GM21528 (cell line): ENCODE results near the gene ULBP1.
"Not testable (repeated sequence)": the region's sequence is repeated elsewhere in the genome, so short reads cannot be mapped to it uniquely, and the experiment has no call there.

Source experiments
- ATAC-seq: cut with Tn5 transposase; IDR thresholded peaks from one replicate; pipeline ENCODE4 v1.9.1; 2021; ENCODE audit warnings: mild to moderate bottlenecking, moderate library complexity; ENCODE audit not compliant: unreplicated experiment, low FRiP score

Gene ULBP1, protein sequence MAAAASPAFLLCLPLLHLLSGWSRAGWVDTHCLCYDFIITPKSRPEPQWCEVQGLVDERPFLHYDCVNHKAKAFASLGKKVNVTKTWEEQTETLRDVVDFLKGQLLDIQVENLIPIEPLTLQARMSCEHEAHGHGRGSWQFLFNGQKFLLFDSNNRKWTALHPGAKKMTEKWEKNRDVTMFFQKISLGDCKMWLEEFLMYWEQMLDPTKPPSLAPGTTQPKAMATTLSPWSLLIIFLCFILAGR

DNA sequence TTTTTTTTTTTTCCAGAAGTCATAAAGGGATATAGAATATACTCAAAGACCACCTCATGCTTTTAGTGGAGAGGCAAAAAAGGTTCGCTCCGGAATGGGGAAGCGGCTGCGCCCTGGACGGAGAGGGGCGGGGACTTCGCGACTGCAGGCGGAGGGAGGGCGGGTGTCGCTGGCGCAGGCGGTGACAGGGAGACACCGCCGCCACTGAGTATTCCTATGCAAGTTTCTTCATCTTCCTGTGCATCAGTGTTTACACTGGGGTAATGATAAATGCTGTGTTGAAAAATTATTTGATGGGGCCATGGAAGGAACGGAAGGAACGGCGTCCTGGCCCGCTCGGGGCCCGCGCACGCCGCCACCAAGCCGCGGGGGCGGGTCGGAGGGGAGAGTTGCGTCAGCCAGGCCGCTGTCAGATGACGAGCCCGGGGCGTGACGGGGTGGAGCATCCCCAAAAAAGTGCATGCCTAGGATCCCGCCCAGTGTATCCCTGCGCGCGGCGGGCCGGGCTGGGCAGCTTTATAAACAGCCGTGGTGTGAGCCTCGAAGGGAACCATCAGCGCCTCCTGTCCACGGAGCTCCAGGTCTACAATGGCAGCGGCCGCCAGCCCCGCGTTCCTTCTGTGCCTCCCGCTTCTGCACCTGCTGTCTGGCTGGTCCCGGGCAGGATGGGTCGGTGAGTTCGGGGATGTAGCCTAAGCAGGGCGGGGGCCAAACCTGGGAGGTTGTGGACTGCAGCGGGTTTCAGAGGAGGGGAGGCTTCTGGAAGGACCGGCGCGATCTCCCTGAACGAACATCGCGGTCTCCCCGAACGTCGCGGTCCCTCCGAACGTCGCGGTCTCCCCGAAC is at the start of gene ULBP1:
ULBP1 (plus strand) TSS at position 482 of the 846 bp plus-strand sequence; CDS start at position 589, 107 bp downstream.
- no peak for ATAC-seq

DNA sequence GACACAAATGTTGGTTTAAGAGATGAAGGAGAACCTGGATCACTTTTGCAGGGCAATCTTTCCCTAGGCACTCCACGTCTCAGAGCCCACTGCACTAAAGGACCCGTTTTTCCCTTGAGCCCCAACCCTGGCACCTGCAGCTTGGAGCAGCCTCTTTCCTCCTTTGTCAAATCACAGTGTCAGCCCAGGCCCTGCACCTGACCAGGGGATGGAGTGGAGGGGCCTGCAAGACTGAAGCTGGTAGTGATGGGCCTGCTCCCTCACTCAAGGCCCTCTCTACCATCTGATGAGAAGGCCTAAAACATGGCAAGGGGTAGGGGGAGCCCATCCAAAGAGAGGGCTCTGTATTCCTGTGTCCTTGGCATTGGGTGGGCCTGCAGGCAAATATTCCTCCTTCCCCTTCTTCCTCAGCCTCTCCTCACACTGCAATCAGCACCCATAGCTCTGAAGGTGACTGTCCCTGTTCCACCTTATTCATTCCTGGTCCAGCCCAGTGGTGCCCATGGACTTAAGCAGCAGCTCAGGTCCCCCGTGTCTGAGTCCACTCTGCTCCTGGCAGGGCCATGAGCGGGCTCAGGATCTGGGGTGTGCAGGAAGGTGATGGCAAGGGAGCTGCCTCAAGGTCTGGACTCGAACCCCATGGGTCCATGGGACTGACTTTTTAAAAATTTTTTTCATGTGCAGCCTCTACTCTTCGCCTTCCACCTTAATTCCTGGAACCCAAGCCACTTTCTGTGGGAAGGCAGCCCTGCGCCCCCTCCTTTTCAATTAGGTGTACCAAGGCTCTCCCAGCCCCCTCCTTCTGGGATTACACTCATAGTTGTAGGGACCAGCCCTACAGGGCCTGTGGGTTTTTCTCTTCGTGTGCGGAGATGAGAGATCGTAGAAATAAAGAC is 47.5 kb upstream of the ULBP1 start:
- ATAC-seq = no peak

DNA sequence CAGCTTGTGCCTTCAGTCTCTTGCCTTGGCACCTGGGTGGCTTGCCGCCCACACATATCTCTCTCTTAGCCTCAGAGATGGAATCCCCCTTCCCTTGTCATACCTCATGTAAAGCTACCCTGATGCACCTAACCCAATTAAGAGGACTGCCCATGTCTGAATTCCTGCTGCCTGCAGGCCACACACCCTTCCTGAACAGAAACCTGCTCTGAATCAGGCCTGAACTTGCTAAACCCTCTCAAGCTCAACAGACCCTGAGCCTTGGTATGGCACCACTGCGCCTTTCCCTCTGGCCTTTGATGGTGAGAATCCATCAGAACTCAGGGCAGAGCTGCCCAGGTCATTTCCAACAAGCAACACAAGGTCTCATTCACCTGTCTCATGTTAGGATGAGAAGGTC is 46.1 kb upstream of the ULBP1 start:
- ATAC-seq = no peak

DNA sequence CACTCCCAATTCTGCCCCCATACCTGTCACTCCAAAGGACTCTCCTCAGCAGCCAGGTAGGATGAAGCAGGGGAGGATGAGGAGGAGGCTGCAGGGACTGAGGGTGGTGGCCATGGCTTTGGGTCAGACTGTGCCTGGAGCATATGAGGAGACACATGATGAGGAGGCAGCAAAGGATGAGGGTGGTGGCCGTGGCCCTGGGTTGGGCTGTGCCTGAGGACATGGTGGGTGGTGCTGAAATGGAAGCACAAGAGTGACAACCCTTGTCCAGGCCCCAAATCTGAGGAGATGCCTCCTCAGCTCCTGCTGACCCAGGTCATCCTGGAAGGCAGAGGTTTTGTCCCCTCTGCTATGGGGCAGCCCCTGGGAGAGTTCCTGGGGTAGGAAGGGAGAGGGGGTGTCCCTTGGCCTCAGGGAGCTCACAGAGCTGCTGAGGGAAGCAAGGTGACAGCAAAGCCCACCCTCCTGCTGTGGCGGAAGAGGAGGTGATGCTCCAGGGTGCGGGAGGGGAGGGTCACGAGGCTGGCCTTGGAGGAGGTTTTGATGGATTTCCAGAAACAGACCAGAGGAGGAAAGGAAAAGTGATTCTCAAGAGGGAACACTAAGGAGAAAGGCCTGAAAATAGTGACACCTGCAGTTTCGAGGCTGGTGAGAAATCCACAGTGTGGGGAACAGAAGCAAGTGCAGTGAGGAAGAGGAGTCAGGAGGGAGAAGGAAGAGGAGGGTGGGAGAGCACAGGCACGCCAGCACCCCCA is 45.4 kb upstream of the ULBP1 start:
- ATAC-seq = no peak

DNA sequence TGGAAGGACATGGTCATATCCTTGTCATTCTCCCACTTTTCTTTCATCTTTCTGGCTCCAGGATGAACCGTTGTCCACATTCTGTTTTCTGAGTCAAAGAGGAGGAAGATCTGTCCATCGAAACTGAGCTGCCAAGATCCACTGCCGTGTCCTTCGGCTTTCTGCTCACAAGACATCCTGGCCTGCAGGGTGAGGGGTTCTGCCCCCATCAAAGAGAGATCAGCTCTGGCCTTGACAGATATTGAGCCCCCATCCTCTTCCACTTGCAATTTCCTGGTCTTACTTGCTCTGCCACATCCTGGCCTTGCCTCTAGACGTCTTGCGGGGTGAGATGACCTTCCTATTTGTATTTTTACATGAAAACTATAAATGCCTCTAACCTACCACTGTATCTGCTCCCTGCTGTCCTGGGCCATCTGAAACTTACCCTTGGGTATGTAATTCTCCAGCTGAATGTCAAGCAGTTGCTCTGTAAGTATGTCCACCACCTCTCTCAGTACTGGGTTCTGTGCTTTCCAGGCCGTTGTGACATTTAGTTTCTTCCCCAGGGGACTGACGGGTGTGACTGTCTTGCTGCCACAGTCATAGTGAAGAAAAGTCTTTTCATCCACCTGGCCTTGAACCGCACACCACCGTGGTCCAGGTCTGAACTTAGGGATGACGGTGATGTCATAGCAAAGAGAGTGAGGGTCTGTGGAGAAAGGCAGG is 44.5 kb upstream of the ULBP1 start:
- not testable (repeated sequence) for ATAC-seq

DNA sequence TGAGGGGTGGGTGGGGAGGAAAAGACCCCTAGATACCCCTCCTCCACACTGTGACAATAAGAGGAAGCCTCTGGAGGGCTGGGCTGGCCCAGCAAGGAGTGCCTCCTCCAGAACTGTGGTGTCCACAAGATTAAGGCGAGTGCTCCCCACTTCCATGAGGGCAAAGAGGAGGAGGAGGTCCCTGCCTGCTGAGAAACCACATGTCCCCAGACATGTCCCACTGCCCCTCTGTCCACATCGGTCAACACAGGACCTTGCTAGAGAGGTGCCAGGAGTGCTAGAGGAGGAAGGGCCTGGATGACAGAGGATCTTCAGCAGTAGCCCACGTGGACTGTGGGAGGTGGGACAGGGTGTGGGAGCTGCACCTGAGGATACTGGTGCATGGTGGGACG is 43.9 kb upstream of the ULBP1 start:
- no peak for ATAC-seq

DNA sequence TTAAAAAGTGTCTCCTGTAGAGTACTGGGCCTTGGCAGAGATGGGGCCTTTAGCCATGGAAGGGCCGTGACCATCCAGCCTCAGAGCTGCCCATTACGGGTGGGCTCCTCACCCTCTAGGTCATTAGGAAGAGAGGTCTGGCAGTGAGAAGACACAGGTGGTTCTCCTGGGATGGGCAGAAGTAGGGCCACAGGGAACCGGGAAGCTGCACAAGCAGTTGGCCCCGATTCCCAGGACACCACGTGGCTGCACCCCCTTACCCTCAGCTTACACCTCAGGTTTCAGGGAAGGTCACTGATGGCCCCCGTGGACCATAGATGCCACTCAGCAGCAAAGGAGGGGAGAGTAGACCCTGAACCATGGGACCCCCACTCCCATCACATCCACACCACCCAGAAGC is 42.4 kb upstream of the ULBP1 start:
- ATAC-seq = no peak

DNA sequence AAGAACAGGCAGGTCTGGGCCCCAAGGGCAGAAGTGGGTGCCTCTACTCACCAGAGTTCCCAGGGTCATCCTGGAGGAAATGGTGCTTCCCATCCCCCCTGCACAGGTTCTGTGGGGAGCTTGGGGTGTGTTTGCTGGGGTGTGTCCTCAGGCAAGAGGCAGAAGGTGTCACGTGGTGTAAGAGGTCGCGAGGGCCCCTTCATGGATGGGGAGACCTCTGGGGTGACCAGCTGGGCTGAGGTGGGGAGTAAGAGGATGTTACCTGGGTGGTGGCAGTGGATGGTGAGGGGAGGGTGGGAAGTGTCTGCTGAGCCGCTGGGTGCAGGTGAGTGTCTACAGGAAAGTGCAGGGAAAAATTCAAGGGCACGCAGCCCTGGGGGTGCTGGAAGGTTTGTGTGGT is 41.7 kb upstream of the ULBP1 start:
- not testable (repeated sequence) for ATAC-seq

DNA sequence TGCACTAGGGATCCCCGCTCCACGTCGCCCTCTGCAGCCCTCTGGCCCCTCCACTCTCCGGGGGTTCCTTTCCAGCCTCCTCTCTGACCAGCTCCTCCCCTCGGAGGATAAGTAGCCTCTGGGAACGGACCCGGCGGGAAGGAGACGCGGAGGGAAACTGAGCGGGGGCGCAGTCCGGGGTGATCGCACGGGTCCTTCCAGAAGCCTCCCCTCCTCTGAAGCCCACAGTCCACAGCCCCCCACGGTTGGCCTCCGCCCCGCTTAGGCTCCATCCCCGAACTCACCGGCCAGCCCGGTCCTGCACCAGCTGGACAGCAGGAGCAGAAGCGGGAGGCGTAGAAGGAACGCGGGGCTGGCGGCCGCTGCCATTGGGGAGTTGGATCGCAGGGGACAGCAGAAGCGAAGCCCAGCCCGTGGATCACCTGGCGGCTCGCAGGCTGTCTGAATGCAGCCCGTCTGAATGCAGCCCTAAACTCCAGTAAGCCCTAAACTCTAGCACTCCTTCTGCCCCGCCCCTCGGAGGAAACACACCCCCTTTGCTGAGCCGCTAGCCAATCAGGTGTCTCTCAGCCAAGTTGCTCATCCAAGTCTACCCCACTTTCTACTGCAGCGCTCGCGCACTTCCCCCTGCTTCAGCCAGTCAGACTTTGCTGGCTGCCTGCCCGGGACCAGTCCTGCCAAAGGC is 41.0 kb upstream of the ULBP1 start, which contains the start of gene RAET1G:
RAET1G (minus strand) TSS at position 480 of the 685 bp plus-strand sequence; CDS start at position 369, 111 bp downstream.
- no peak for ATAC-seq

DNA sequence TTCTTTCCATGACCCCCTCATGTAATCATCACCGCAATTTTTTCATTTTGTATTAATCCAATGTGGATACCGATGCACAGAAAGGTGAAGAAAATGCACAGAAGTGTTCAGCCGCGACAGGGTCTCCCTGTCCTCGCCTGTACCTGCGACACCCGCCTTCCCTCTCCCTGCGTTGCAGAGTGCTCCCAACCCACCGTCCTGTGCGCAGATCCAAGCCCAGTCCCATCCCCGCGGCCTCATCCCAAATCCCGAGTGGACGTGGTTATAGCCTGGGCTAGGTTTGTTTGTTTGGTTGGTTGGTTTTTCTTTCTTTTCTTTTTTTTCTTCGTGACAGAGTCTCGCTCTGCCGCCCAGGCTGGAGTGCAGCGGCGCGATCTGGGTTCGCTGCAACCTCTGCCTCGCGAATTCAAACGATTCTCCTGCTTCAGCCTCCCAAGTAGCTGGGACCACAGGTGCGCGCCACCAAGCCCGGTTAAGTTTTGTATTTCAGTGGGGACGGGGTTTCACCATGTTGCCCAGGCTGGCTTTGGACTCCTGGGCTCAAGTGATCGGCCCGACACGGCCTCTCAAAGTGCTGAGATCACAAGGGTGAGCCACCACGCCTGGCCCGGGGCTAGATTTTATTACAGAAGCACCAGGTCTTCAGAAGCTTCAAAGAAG is 40.3 kb upstream of the ULBP1 start:
- no peak for ATAC-seq

DNA sequence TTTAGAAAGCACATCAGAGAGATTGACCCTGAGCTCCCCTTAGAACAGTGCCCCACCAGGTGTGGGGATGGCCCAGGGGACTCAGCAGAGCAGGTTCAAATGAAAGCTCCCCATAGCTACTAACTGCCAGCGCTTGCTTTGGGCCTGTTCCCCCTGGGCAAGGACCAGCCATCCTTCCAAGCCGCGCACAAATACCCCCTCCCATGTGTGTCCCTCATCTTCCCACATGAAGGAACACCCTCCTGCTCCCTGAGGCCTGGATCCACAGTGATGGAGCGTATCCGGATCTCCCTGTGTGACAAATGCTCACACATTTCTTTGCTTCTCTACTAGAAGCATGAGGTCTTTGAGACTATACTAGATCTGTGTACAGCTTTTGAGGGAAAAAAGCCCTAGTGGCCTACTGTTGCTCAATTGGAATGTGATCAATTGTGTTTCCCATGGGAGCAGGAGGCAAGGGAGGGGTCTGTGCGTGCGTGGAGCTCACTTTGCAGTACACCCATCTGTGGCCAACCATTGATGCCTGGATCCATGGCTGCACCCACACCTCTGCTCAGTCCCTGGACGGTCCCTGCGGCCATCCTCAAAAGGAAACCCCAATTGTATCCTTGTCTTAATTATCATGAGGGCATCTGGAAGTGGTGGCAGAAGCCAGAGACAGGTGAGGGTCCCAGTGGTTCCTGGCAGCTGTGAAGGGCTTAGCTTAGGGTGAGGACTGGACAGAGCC is 39.4 kb upstream of the ULBP1 start:
- ATAC-seq = no peak

DNA sequence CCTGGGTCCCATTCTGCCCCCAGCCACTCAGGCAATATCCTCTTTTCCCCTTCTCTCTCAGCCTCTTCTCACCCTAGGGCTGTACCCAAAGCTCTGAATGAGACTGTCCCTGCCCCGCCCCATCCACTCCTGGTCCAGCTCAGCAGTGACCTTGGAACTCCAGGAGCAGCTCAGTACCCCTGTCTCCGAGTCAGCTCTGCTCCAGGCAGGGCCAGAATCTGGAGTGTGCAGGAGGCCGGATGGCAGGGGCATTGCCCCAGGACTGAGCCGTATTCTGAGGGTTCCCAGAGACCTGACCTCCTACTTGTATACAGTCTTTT is 38.9 kb upstream of the ULBP1 start:
- no peak for ATAC-seq

DNA sequence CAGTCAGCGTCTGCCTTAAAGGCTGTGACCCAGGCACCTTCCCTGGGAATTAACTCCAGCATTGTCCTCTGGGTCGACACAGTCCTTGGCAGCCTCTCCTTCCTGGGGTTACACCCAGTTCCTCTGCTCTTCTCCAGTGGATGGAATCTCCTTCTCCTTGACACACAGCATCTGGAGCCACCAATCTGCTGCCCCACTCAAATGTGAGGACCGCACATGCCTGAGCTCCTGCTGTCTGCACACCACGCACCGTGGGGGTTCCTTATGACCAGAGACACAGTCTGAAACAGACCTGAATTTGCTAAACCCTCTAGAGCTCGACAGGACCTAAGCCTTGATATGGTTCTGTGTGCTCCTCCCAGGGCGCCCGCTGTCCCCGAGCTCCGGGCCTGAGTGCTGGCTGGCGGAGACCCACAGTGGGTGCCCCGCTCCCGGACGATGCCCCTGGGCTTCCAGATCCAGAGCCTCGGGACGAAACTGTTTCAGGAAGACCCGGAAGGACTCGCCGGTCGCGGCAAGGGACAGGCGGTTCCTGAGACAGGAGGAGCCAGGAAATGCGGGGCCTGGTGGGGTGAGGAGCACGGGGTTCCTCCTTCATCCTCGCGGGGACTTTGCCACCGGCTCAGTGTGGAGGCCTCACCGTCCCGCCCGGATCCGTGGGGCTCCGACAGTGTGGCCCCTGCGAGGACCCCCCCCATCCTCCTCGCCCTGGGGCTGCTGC is 38.3 kb upstream of the ULBP1 start:
- ATAC-seq = no peak

DNA sequence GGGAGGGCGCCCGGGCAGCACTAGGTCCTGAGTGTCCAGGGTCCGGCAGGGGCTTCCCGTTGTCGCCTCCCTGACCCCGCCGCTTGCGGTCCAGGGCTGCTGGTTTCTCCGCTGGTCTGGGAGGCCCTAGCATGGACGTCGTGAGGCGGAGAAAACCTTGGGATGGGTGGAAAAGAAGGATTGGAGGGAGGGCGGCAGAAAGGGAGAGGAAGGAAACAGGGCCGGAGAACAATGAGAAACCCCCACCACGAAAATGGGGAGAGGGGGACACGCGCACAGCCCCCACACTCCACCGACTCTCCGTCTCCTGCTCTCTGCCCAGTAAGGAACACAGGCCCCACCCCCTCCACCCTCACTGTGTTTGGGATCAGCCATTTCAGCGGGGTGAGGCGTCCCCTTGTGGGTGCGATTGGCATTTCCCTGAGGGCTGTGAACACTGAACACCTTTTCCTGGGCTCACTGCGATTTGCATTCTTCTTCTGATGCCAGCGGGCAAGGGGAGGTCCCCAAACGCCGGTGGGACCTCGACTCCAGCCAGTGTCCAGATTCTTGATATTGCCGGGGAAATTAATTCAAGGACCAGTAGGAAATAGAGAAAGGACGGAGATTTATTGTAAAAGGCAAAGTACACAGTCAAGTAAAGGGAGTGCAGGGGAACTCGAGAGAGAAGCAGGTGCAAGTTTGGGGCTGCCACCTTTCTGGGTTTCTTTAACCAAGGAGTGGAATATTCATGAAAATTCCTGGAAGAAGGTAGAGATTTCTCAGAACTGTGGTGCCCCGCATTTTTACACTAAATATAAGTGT is 37.6 kb upstream of the ULBP1 start:
- ATAC-seq = no peak

DNA sequence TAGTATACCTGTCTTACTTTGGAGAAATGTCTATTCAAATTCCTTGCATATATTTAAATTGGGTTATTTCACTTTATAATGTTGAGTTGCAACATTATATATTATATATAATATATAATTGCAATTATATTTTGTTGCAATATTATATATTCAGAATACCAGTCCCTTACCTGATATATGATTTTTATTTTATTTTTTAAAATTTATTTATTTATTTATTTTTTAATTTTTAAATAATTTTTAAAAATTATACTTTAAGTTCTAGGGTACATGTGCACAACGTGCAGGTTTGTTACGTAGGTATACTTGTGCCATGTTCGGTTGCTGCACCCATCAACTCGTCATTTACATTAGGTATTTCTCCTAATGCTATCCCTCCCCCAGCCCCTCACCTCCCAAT is 36.7 kb upstream of the ULBP1 start:
- not testable (repeated sequence) for ATAC-seq

DNA sequence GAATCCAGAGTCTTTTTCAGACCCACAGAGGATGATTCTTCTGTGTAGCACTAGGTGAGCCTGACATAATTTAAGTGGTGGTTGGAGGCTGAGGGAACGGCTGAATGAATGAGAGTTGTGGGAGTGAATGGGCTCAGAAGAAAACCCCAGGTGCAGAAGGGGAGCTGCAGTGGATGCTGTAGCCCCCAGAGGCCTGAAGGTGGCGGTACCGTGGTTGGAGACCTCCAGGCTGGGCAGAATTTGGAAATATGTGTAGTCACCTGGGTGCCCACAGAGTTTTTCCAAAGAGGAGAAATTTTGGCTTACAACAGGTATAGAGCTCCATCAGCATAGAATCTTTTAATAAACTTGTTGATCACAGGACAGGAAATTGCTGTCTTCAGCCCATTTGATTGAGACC is 34.3 kb upstream of the ULBP1 start:
- no peak for ATAC-seq

DNA sequence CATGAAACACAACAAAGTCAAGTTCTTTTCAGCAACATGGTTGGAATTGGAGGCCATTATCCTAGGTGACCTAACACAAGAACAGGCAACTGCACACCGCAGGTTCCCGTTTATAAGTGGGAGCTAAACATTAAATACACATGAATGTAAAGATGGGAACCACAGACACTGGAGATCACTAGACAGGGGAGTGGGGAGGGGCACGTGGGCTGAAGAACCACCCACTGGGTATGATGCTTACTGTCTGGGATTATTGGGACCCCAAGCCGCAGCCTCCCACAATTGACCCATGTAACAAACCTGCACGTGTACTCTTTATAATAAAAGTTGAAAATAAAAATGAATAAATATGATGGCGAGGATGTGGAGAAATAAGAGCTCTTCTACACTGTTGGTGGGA is 32.2 kb upstream of the ULBP1 start:
- no peak for ATAC-seq
